Non-pigmented ciliary epithelial cell (primary cell): ENCODE measurements around the gene TM9SF2.
"Not testable (repeated sequence)": the region's sequence is repeated elsewhere in the genome, so short reads cannot be mapped to it uniquely, and the experiment has no call there.

Experiments
- DNase-seq: peaks from one replicate; pipeline ENCODE4 v3.0.0-alpha.2; 2010; ENCODE audit warnings: low read depth

Gene TM9SF2

GRCh38 chr13:99501184-99501847, at the start of gene TM9SF2:
TM9SF2 (plus strand) TSS chr13:99501472; CDS start chr13:99501607, 135 bp downstream.
- peak; percentile 85 for DNase-seq

- no peak for DNase-seq
Measured at GRCh38 chr13:99454518-99455183, 46.6 kb upstream of the TM9SF2 start.

GRCh38 chr13:99459099-99459850, 42.0 kb upstream of the TM9SF2 start:
- DNase-seq = no peak

- DNase-seq = not testable (repeated sequence)
Measured at GRCh38 chr13:99460802-99461201, 40.5 kb upstream of the TM9SF2 start.

- DNase-seq = no peak
Measured at GRCh38 chr13:99463646-99464397, 37.5 kb upstream of the TM9SF2 start.

- DNase-seq = no peak
Measured at GRCh38 chr13:99464441-99464949, 36.8 kb upstream of the TM9SF2 start.

- no peak for DNase-seq
Measured at GRCh38 chr13:99465454-99465853, 35.8 kb upstream of the TM9SF2 start.

GRCh38 chr13:99467764-99468163, 33.5 kb upstream of the TM9SF2 start:
- DNase-seq = no peak

GRCh38 chr13:99469041-99469440, 32.2 kb upstream of the TM9SF2 start:
- no peak for DNase-seq

GRCh38 chr13:99470027-99470426, 31.2 kb upstream of the TM9SF2 start:
- no peak for DNase-seq

- DNase-seq = no peak
Measured at GRCh38 chr13:99471221-99472121, 29.8 kb upstream of the TM9SF2 start.

GRCh38 chr13:99472122-99472440, 29.2 kb upstream of the TM9SF2 start:
- no peak for DNase-seq

- DNase-seq = no peak
Measured at GRCh38 chr13:99473515-99473914, 27.8 kb upstream of the TM9SF2 start.

- DNase-seq = no peak
Measured at GRCh38 chr13:99476648-99477047, 24.6 kb upstream of the TM9SF2 start.

GRCh38 chr13:99477493-99477892, 23.8 kb upstream of the TM9SF2 start:
- no peak for DNase-seq

- no peak for DNase-seq
Measured at GRCh38 chr13:99481366-99481765, 19.9 kb upstream of the TM9SF2 start.

GRCh38 chr13:99484473-99484872, 16.8 kb upstream of the TM9SF2 start:
- peak; percentile 58 for DNase-seq

GRCh38 chr13:99486996-99487395, 14.3 kb upstream of the TM9SF2 start:
- no peak for DNase-seq

GRCh38 chr13:99489028-99489427, 12.2 kb upstream of the TM9SF2 start:
- no peak for DNase-seq

GRCh38 chr13:99491750-99492149, 9.5 kb upstream of the TM9SF2 start:
- DNase-seq = not testable (repeated sequence)
